Ishikawa (cell line): ENCODE measurements around the gene AKR1B1.

Experiments used
- CEBPB ChIP-seq: IDR thresholded peaks from 2 replicates; pipeline ENCODE4 v1.6.1; 2012
- CREB1 ChIP-seq: IDR thresholded peaks from 2 replicates; pipeline ENCODE4 v1.6.1; 2012; ENCODE audit warnings: low read depth
- MAX ChIP-seq: IDR thresholded peaks from 2 replicates; pipeline ENCODE4 v1.6.1; 2012

GRCh38 chr7:134461916-134462315, 3.0 kb upstream of the AKR1B1 start:
- no peak for TF ChIP-seq CEBPB
- no peak for TF ChIP-seq MAX
- no peak for TF ChIP-seq CREB1
